H1 (cell line): ENCODE data around the gene TPSG1. TPM values are rescaled to one million over a fixed set of nuclear protein-coding genes. Genes with fewer than 3 reads are reported as not detected.

ENCODE experiments used
- CTCF ChIA-PET: fragments of 300-600 bp; sonication (Branson Sonifier 250); formaldehyde crosslinking; loops from one replicate; lab custom pipeline; 2021; ENCODE audit not compliant: partially characterized antibody; lab: Charles Lee
- POLR2A ChIA-PET: fragments of 300-600 bp; sonication (Branson Sonifier 250); formaldehyde crosslinking; loops from one replicate; lab custom pipeline; 2021; ENCODE audit warnings: inconsistent platforms; ENCODE audit not compliant: partially characterized antibody; lab: Charles Lee
- DNase-seq, 2 experiments: peaks; one replicate each; pipeline versions ENCODE4 v3.0.0 to v3.0.0-alpha.2; 2010 to 2022; ENCODE audit warnings: low spot score in 2 of 2, low read depth in 1 of 2, mixed read lengths in 1 of 2
- FAIRE-seq: peaks from 2 replicates; lab custom pipeline; 2011; peaks lifted over from hg19 to GRCh38; lab: Jason Lieb, UNC
- H2AFZ ChIP-seq: 2 replicates; pipeline ENCODE4 v1.8.1; 2012; ENCODE audit warnings: low read length, inconsistent platforms
- H2AK5ac ChIP-seq: 2 replicates; pipeline ENCODE4 v1.6.1; 2013; ENCODE audit warnings: low read depth, low read length
- H2BK120ac ChIP-seq: replicated peaks from 2 replicates; pipeline ENCODE3; 2013; ENCODE audit warnings: low read depth, low read length, inconsistent platforms
- H2BK12ac ChIP-seq: 2 replicates; pipeline ENCODE4 v1.6.1; 2013; ENCODE audit warnings: low read depth, low read length
- H2BK15ac ChIP-seq: 2 replicates; pipeline ENCODE4 v1.6.1; 2013; ENCODE audit warnings: low read length
- H2BK20ac ChIP-seq: 2 replicates; pipeline ENCODE4 v1.6.1; 2013; ENCODE audit warnings: low read length
- H2BK5ac ChIP-seq: 2 replicates; pipeline ENCODE4 v1.6.1; 2013; ENCODE audit warnings: low read depth, low read length
- H3K14ac ChIP-seq: 2 replicates; pipeline ENCODE4 v1.6.1; 2013; ENCODE audit warnings: inconsistent platforms; ENCODE audit not compliant: insufficient read length
- H3K18ac ChIP-seq: 2 replicates; pipeline ENCODE4 v1.6.1; 2013; ENCODE audit warnings: low read length; ENCODE audit errors: extremely low read depth
- H3K23ac ChIP-seq: 2 replicates; pipeline ENCODE4 v1.6.1; 2013; ENCODE audit warnings: inconsistent platforms; ENCODE audit not compliant: insufficient read length
- H3K23me2 ChIP-seq: 2 replicates; pipeline ENCODE4 v1.6.1; 2013; ENCODE audit warnings: low read depth, low read length
- H3K27ac ChIP-seq: 2 replicates; pipeline ENCODE4 v1.6.1; 2011; ENCODE audit warnings: low read depth, low read length, inconsistent platforms
- H3K27me3 ChIP-seq, 4 experiments: replicated peaks in 1 of 4; 1 replicate in 1 of 4; 2 replicates in 3 of 4; pipeline versions ENCODE4 v1.6.1 to v1.8.1; 2011 to 2013; ENCODE audit warnings: low read length in 3 of 4, mild to moderate bottlenecking in 3 of 4, inconsistent platforms in 2 of 4, mixed read lengths in 2 of 4, moderate library complexity in 1 of 4; ENCODE audit not compliant: control insufficient read depth in 3 of 4, insufficient read depth in 3 of 4; ENCODE audit errors: extremely low read depth in 1 of 4
- H3K36me3 ChIP-seq, 4 experiments: 2 replicates each; pipeline versions ENCODE4 v1.6.1 to v1.8.1; 2011 to 2013; ENCODE audit warnings: mild to moderate bottlenecking in 4 of 4, low read length in 3 of 4, moderate library complexity in 2 of 4, control low read depth in 1 of 4, inconsistent platforms in 1 of 4; ENCODE audit not compliant: insufficient read depth in 4 of 4, control insufficient read depth in 2 of 4
- H3K4ac ChIP-seq: replicated peaks from 2 replicates; pipeline ENCODE3; 2013; ENCODE audit warnings: low read length, low read depth, mixed read lengths, inconsistent platforms; ENCODE audit not compliant: insufficient read length
- H3K4me1 ChIP-seq, 4 experiments: replicated peaks in 1 of 4; 1 replicate in 1 of 4; 2 replicates in 3 of 4; pipeline versions ENCODE4 v1.6.1 to v1.8.1; 2011 to 2013; ENCODE audit warnings: low read length in 3 of 4, inconsistent platforms in 2 of 4, mixed read lengths in 1 of 4; ENCODE audit not compliant: insufficient read depth in 4 of 4, control insufficient read depth in 3 of 4
- H3K4me2 ChIP-seq, 2 experiments: 2 replicates each; pipeline versions ENCODE4 v1.6.1 to v1.8.1; 2011 to 2013; ENCODE audit warnings: low read depth in 2 of 2, low read length in 2 of 2, control low read depth in 1 of 2, inconsistent platforms in 1 of 2, mild to moderate bottlenecking in 1 of 2; ENCODE audit not compliant: insufficient read depth in 1 of 2
- H3K4me3 ChIP-seq, 4 experiments: fragments of 200-600, 300-600 bp in 1 of 4; sonication (generic), shearing (Covaris generic), sonication (Bioruptor Twin) in 1 of 4; 2 replicates each; pipeline versions ENCODE4 v1.5.1 to v1.8.1; 2011 to 2016; ENCODE audit warnings: low read length in 4 of 4, low read depth in 3 of 4, control low read depth in 2 of 4, inconsistent platforms in 2 of 4, mild to moderate bottlenecking in 2 of 4, mixed read lengths in 1 of 4, moderate library complexity in 1 of 4; ENCODE audit not compliant: insufficient read depth in 2 of 4; ENCODE audit errors: extremely low read depth in 1 of 4
- H3K56ac ChIP-seq: replicated peaks from 2 replicates; pipeline ENCODE3; 2013; ENCODE audit warnings: low read depth, mild to moderate bottlenecking, mixed read lengths, low read length, inconsistent platforms; ENCODE audit not compliant: insufficient read length
- H3K79me1 ChIP-seq: 2 replicates; pipeline ENCODE4 v1.6.1; 2013; ENCODE audit warnings: low read depth, low read length, control low read depth
- H3K79me2 ChIP-seq, 2 experiments: 2 replicates each; pipeline versions ENCODE4 v1.6.1 to v1.8.1; 2012 to 2013; ENCODE audit warnings: low read length in 2 of 2, mild to moderate bottlenecking in 2 of 2, inconsistent platforms in 1 of 2; ENCODE audit not compliant: insufficient read depth in 2 of 2, control insufficient read depth in 1 of 2
- H3K9ac ChIP-seq, 4 experiments: replicated peaks in 1 of 4; 1 replicate in 1 of 4; 2 replicates in 3 of 4; pipeline versions ENCODE4 v1.6.1 to v1.8.1; 2011 to 2013; ENCODE audit warnings: low read depth in 3 of 4, low read length in 3 of 4, control low read depth in 2 of 4, mild to moderate bottlenecking in 2 of 4, moderate library complexity in 2 of 4, inconsistent platforms in 1 of 4; ENCODE audit errors: extremely low read depth in 1 of 4
- H3K9me3 ChIP-seq, 2 experiments: 2 replicates each; pipeline versions ENCODE4 v1.6.1 to v1.8.1; 2012 to 2013; ENCODE audit warnings: mild to moderate bottlenecking in 2 of 2, moderate library complexity in 2 of 2, control low read depth in 1 of 2, inconsistent platforms in 1 of 2, low read depth in 1 of 2, low read length in 1 of 2, mixed read lengths in 1 of 2; ENCODE audit not compliant: insufficient read depth in 2 of 2
- H4K20me1 ChIP-seq, 2 experiments: replicated peaks in 1 of 2; 2 replicates each; pipeline versions ENCODE3 to v1.8.1; 2011 to 2013; ENCODE audit warnings: inconsistent platforms in 2 of 2, low read length in 2 of 2, mild to moderate bottlenecking in 1 of 2; ENCODE audit not compliant: insufficient read depth in 2 of 2, control insufficient read depth in 1 of 2
- H4K5ac ChIP-seq: 2 replicates; pipeline ENCODE4 v1.6.1; 2013; ENCODE audit warnings: low read length, low read depth, mixed read lengths, inconsistent platforms; ENCODE audit not compliant: insufficient read length
- H4K8ac ChIP-seq: 2 replicates; pipeline ENCODE4 v1.8.0; 2013; ENCODE audit warnings: mild to moderate bottlenecking, moderate library complexity, low read length, inconsistent platforms; ENCODE audit not compliant: insufficient read depth; ENCODE audit errors: extremely low read depth
- H4K91ac ChIP-seq: replicated peaks from 2 replicates; pipeline ENCODE3; 2013; ENCODE audit warnings: low read length, mixed read lengths, inconsistent platforms; ENCODE audit not compliant: insufficient read length
- BCL11A ChIP-seq, 2 experiments: IDR thresholded peaks; one replicate each; pipeline ENCODE4 v1.6.1; 2011; ENCODE audit warnings: low read depth in 2 of 2, low read length in 2 of 2, mild to moderate bottlenecking in 2 of 2
- CBX5 ChIP-seq: fragments of 300-800, 300-1000 bp; sonication (generic); IDR thresholded peaks from 2 replicates; pipeline ENCODE4 v1.7.1; 2016; ENCODE audit warnings: antibody characterized with exemption, low read length, low read depth
- POU5F1 ChIP-seq: IDR thresholded peaks from 2 replicates; pipeline ENCODE4 v1.6.1; 2011; ENCODE audit warnings: low read depth, mild to moderate bottlenecking, low read length, moderate library complexity
- RBBP5 ChIP-seq: IDR thresholded peaks from 2 replicates; pipeline ENCODE4 v1.7.1; 2012; ENCODE audit warnings: low read depth, mild to moderate bottlenecking, inconsistent platforms, low read length, moderate library complexity, borderline replicate concordance
- RXRA ChIP-seq: IDR thresholded peaks from 2 replicates; pipeline ENCODE4 v1.6.1; 2011; ENCODE audit warnings: low read depth, mild to moderate bottlenecking, low read length, moderate library complexity; ENCODE audit not compliant: insufficient read depth
- SIRT6 ChIP-seq: IDR thresholded peaks from one replicate; pipeline ENCODE4 v1.7.1; 2012; ENCODE audit warnings: low read length, inconsistent platforms
- SIX5 ChIP-seq: IDR thresholded peaks from 2 replicates; pipeline ENCODE4 v1.6.1; 2011; ENCODE audit warnings: mild to moderate bottlenecking, low read depth, low read length
- TAF7 ChIP-seq: optimal IDR thresholded peaks from 2 replicates; pipeline ENCODE3; 2011; ENCODE audit warnings: low read depth, mild to moderate bottlenecking, inconsistent platforms, low read length, moderate library complexity, borderline replicate concordance
- TEAD4 ChIP-seq: IDR thresholded peaks from 2 replicates; pipeline ENCODE4 v1.6.1; 2012; ENCODE audit warnings: low read depth, low read length, inconsistent platforms, mixed read lengths
- WGBS, 2 experiments: shearing (Covaris generic) in 1 of 2; methylation state at CpG; one replicate each; pipeline versions ENCODE4 v1.1.6 to v1.1.7; 2013 to 2015; ENCODE audit warnings: low lambda C conversion rate in 2 of 2, mixed read lengths in 2 of 2, inconsistent platforms in 1 of 2, low coverage in 1 of 2, missing lambda C conversion rate in 1 of 2; ENCODE audit not compliant: insufficient replicate concordance in 2 of 2, insufficient coverage in 1 of 2, insufficient read length in 1 of 2; ENCODE audit errors: extremely low coverage in 1 of 2, missing lambda C conversion rate in 1 of 2; 5-methylcytosine and 5-hydroxymethylcytosine counted together
- polyA plus RNA-seq, 7 experiments: library from polyadenylated mRNA; depleted of rRNA in 3 of 7; stranded (reverse) in 5 of 7; unstranded in 2 of 7; fragments of >200 nt in 5 of 7; fragments of 200-250 nt in 2 of 7; gene quantifications; 1 replicate in 5 of 7; 2 replicates in 1 of 7; 4 replicates in 1 of 7; pipeline versions ENCODE4 v1.2.1 to v1.2.3, GENCODE V29; 2011 to 2013; ENCODE audit warnings: missing spikeins in 2 of 7, mixed read lengths in 2 of 7
- total RNA-seq: library from RNA; stranded (reverse); fragmentation: NEBNext Ultra II Directional; extraction: Animal tissue kit (Norgen Biotek cat#: 25700); gene quantifications from 2 replicates; pipeline ENCODE4 v1.2.1, GENCODE V29; 2021
- TF ChIP-seq, protein P1 (sequence below): IDR thresholded peaks from 2 replicates; pipeline ENCODE4 v1.6.1; 2011; ENCODE audit warnings: low read length, improper control_type of control experiment
- TF ChIP-seq, protein P2 (sequence below): IDR thresholded peaks from 2 replicates; pipeline ENCODE4 v1.6.1; 2012; ENCODE audit warnings: inconsistent platforms

The TPSG1 gene
- total and polyA plus RNA-seq, 2 of the 8 experiments (the other 6 are each of a cell fraction or from before 2014, with no cell fraction given) = not detected

DNA sequence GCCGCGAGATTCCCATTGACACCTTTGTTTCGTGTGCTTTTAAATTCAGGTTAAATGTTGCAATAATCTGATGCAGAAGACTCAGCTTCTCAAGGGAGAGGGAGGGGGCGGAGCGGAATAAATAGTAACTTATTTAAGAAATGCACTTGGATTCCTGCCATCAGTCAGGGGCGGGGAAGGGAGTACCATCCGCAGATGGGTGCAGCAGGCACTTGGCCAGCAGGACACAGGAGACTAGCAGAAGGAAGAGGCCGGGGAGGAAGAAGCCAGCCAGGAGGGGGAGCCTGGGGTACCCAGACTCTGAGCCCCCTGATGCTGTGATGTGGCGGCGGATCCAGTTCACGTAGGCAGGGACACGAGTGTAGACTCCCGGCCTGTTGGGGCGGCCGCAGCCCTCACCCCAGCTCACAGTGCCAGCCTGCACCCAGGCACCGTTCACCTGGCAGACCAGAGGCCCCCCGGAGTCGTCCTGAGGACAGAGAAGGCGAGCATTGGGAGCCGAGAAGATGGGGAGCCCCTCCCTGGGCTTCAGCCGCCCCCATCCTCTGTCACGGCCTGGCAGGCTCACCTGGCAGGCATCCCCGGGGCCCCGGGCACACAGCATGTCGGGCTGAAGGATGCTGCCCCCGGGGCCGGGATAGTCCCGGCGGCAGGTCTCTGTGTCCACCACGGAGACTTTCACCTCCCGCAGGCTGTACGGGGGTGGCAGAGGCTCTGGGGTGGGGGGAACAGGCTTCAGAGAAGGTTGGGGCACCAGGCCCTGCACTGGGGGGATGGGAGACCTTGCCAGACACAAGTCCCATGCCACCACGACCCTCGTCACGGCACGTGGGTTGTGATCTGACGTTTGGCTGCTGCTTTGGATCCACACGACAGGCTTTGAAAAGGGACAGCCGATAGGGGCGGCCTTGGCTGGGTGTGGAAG lies 3.2 kb downstream of the TPSG1 start:
- Histone ChIP-seq H2BK120ac (no peak overlapping the region), H3K56ac (no peak overlapping the region), H2BK15ac (no peak overlapping the region), H4K8ac (no peak overlapping the region), H3K4ac (no peak overlapping the region), H3K18ac (no peak overlapping the region), H3K14ac (no peak overlapping the region), H2AK5ac (no peak overlapping the region), H3K27me3 (peaks cover 0 to 2% (median under 1%) of the 10 kb centered on the region in 4 experiments; a peak in 1 of 7 replicates), H2BK20ac (no peak overlapping the region), H3K9ac (no peak overlapping the region), H3K79me1 (no peaks in the 10 kb centered on the region), H3K4me1 (no peaks in the 10 kb centered on the region; a peak in 1 of 7 replicates), H4K91ac (no peak overlapping the region), H3K79me2 (no peaks in the 10 kb centered on the region), H3K9me3 (no peaks in the 10 kb centered on the region), H2BK12ac (no peak overlapping the region), H3K4me2 (no peak overlapping the region), H2BK5ac (no peak overlapping the region), H3K4me3 (no peak overlapping the region), H2AFZ (no peak overlapping the region), H3K23ac (no peak overlapping the region), H3K36me3 (peaks cover 2 to 33% (median 8%) of the 10 kb centered on the region in 4 experiments; a peak in 6 of 8 replicates), H3K27ac (no peak overlapping the region), H4K20me1 (peaks cover 0 to 8% of the 10 kb centered on the region in 2 experiments), H3K23me2 (no peaks in the 10 kb centered on the region), H4K5ac (no peak overlapping the region)
- CTCF ChIA-PET = interaction anchor here (1.5 kb wide), 1 partner anchor 35 kb away, joined by 3 read pairs; no protein-coding TSS in a partner anchor
- no peak for DNase-seq
- FAIRE-seq = no peak
- WGBS, 2 experiments = 92% methylated on average over 30 of the region's 40 CpGs; no CpG with 5 or more reads in 1 of the 2 experiments
- POLR2A ChIA-PET = interaction anchor here (1.2 kb wide), 1 partner anchor 13 kb away, joined by 4 read pairs; no protein-coding TSS in a partner anchor
- no peak for TF ChIP-seq SIRT6
- TF ChIP-seq, protein P1, sequence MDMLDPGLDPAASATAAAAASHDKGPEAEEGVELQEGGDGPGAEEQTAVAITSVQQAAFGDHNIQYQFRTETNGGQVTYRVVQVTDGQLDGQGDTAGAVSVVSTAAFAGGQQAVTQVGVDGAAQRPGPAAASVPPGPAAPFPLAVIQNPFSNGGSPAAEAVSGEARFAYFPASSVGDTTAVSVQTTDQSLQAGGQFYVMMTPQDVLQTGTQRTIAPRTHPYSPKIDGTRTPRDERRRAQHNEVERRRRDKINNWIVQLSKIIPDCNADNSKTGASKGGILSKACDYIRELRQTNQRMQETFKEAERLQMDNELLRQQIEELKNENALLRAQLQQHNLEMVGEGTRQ = no peak
- TF ChIP-seq POU5F1 = no peak
- no peak for TF ChIP-seq TEAD4
- TF ChIP-seq, protein P2, sequence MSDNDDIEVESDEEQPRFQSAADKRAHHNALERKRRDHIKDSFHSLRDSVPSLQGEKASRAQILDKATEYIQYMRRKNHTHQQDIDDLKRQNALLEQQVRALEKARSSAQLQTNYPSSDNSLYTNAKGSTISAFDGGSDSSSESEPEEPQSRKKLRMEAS = no peak
- no peak for TF ChIP-seq RXRA
- TF ChIP-seq CBX5 = no peak
- TF ChIP-seq TAF7 = no peak
- no peak for TF ChIP-seq RBBP5
- TF ChIP-seq SIX5 = no peak
- TF ChIP-seq BCL11A (IDR thresholded peaks at IDR 0.05; ENCODE audit: low read depth in 2 of 2, low read length in 2 of 2) = no peak
